ENCODE results near the gene PRKCA. TPM values are rescaled to one million over a fixed set of nuclear protein-coding genes. Genes with fewer than 3 reads are reported as not detected.

PRKCA gene
- total and polyA plus RNA-seq, 9 of the 15 experiments (the other 6 are each of a cell fraction or from before 2014, with no cell fraction given): 3.2 to 33.0 (median 17.8) TPM

GRCh38 chr17:66850692-66851091 is 548.3 kb downstream of the PRKCA start:
- no peak for FAIRE-seq
- H3K9ac ChIP-seq (ENCODE audit: insufficient read depth in 1 of 2, low read depth in 2 of 2, low read length in 2 of 2): no peak overlapping the region
- ATAC-seq: no peak
- in situ Hi-C loops (cut with MboI): no loop called here
- H3K79me2 ChIP-seq (ENCODE audit: control insufficient read depth, insufficient read depth, low read length): no peaks in the 10 kb centered on the region
- BruUV-seq (replicated peaks): no TSS peak
- peaks cover 0 to 2% of the 10 kb centered on the region in 2 experiments; a peak in 3 of 5 replicates for H3K27me3 ChIP-seq (ENCODE audit: control insufficient read depth in 2 of 2, insufficient read depth in 2 of 2, low read length in 2 of 2)
- no peak overlapping the region for H3K27ac ChIP-seq (ENCODE audit: extremely low read depth, low read depth, low read length)
- H4K20me1 ChIP-seq (replicated peaks; ENCODE audit: control insufficient read depth, insufficient read depth, low read length): no peaks in the 10 kb centered on the region
- no peaks in the 10 kb centered on the region for H3K4me1 ChIP-seq (replicated peaks in 1 of 2; ENCODE audit: control insufficient read depth in 2 of 2, insufficient read depth in 2 of 2, low read length in 2 of 2)
- no peak overlapping the region for H3K4me3 ChIP-seq
- DNase-seq (ENCODE audit: extremely low read depth in 1 of 4, low spot score in 3 of 4): no peak
- ChIA-PET POLR2A (interaction anchor here (0.7 kb wide), 1 partner anchor 753 kb away, joined by 3 read pairs; no protein-coding TSS in a partner anchor), CTCF (ENCODE audit: low intra/inter-chr PET ratio) (no interaction called here)
- no peaks in the 10 kb centered on the region for H3K36me3 ChIP-seq (ENCODE audit: control insufficient read depth, insufficient read depth, low read length)
- H3K9me3 ChIP-seq (replicated peaks; ENCODE audit: control insufficient read depth, insufficient read depth, low read depth, low read length): no peaks in the 10 kb centered on the region
- WGBS (ENCODE audit: insufficient coverage, low coverage, missing lambda C conversion rate): 0% methylated on average over 3 of the region's 3 CpGs
- no peaks in the 10 kb centered on the region for H3K9me1 ChIP-seq (ENCODE audit: control insufficient read depth, insufficient read depth, low read length)
- intact Hi-C loops (cut with micrococcal nuclease): no loop called here
- no peak overlapping the region for H2AFZ ChIP-seq (ENCODE audit: low read depth, low read length)
- H3K4me2 ChIP-seq (ENCODE audit: insufficient read depth, low read length): no peak overlapping the region
- TF ChIP-seq ELF2 (CRISPR knock-in tag; IDR thresholded peaks at IDR 0.05): no peak
- no peak for TF ChIP-seq KLF6 (CRISPR knock-in tag; IDR thresholded peaks at IDR 0.05; ENCODE audit: borderline replicate concordance)
- no peak for TF ChIP-seq SAFB2 (IDR thresholded peaks at IDR 0.05; ENCODE audit: borderline replicate concordance, low read depth, low read length, severe bottlenecking)
- TF ChIP-seq ZNF407 (IDR thresholded peaks at IDR 0.05; ENCODE audit: low read depth): no peak
- TF ChIP-seq ZNF212 (CRISPR knock-in tag; IDR thresholded peaks at IDR 0.05): no peak
- TF ChIP-seq TAF15 (IDR thresholded peaks at IDR 0.05; ENCODE audit: low read depth, low read length): no peak
- no peak for TF ChIP-seq TCFL5 (CRISPR knock-in tag; conservative IDR thresholded peaks at IDR 0.05)
- TF ChIP-seq NFXL1 (CRISPR knock-in tag; IDR thresholded peaks at IDR 0.05): no peak
- no peak for TF ChIP-seq UBTF (IDR thresholded peaks at IDR 0.05; ENCODE audit: borderline replicate concordance in 1 of 2, low read depth in 2 of 2, low read length in 2 of 2)
- TF ChIP-seq EZH2 (IDR thresholded peaks at IDR 0.05; ENCODE audit: borderline replicate concordance, low read depth, low read length): no peak

Measured in K562 (cell line).